ENCODE measurements around the gene SPIN1. TPM values are rescaled to one million over a fixed set of nuclear protein-coding genes. Genes with fewer than 3 reads are reported as not detected.

Gene SPIN1
- total and polyA plus RNA-seq, 7 donors: 2.5 to 17.2 (median 7.9) TPM

- DNase-seq (no peak), ATAC-seq (no peak)
- Histone ChIP-seq H3K27me3 (ENCODE audit: insufficient read depth in 3 of 3, low read length in 2 of 3) (no peaks in the 10 kb centered on the region), H3K4me3 (no peak overlapping the region), H3K36me3 (ENCODE audit: insufficient read depth in 1 of 2, low read depth in 1 of 2) (no peaks in the 10 kb centered on the region), H3K4me1 (no peaks in the 10 kb centered on the region), H3K9me3 (no peaks in the 10 kb centered on the region), H3K27ac (no peak overlapping the region)
- TF ChIP-seq CTCF (IDR thresholded peaks at IDR 0.05): no peak
- intact Hi-C loops (cut with DNase I): no loop called here
- 93 to 95% (median 94%) methylated on average over 4 of the region's 4 CpGs for WGBS, 3 donors
These were observed 23.2 kb downstream of the SPIN1 start for GRCh38 chr9:88411471-88411870.

DNA sequence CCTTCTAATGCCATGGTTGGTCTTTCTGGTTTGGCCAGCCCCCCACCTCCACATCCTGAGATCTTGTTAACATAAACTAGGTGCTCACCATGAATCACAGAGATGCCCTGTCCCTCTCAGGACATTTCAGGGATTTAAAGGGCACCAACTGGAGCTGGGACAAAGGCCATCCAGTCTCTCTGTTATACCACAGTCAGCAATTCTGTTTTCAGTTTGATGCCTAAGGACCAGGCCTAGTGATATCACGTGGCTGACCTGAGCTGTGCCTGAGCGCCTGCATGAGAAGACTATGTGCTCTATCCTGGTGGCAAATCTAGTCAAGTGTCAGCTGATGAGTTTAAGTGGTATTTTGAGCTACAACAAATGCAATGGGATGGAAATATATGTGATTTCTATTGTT is 26.1 kb downstream of the SPIN1 start:
- Histone ChIP-seq H3K27ac (no peak overlapping the region), H3K9me3 (peaks cover 6% of the 10 kb centered on the region), H3K4me1 (no peaks in the 10 kb centered on the region), H3K27me3 (ENCODE audit: insufficient read depth in 3 of 3, low read length in 2 of 3) (no peaks in the 10 kb centered on the region), H3K4me3 (no peak overlapping the region), H3K36me3 (ENCODE audit: insufficient read depth in 1 of 2, low read depth in 1 of 2) (no peaks in the 10 kb centered on the region)
- WGBS, 3 donors: 95 to 96% (median 95%) methylated on average over 2 of the region's 2 CpGs
- no peak for DNase-seq
- no peak for TF ChIP-seq CTCF (IDR thresholded peaks at IDR 0.05)
- intact Hi-C loops (cut with DNase I): no loop called here
- no peak for ATAC-seq

- DNase-seq (no peak), ATAC-seq (no peak)
- WGBS, 3 donors: 85 to 90% (median 86%) methylated on average over 4 of the region's 4 CpGs
- H3K4me1 ChIP-seq: no peaks in the 10 kb centered on the region
- no peaks in the 10 kb centered on the region for H3K27me3 ChIP-seq (ENCODE audit: insufficient read depth in 3 of 3, low read length in 2 of 3)
- peaks cover 14% of the 10 kb centered on the region for H3K9me3 ChIP-seq
- H3K36me3 ChIP-seq (ENCODE audit: insufficient read depth in 1 of 2, low read depth in 1 of 2): peaks cover 0 to 5% of the 10 kb centered on the region in 2 donors
- no peak overlapping the region for H3K4me3 ChIP-seq
- intact Hi-C loops (cut with DNase I): no loop called here
- no peak overlapping the region for H3K27ac ChIP-seq
- no peak for TF ChIP-seq CTCF (IDR thresholded peaks at IDR 0.05)
These were observed 29.8 kb downstream of the SPIN1 start for GRCh38 chr9:88418025-88418424.

- Histone ChIP-seq H3K27me3 (ENCODE audit: insufficient read depth in 3 of 3, low read length in 2 of 3) (no peaks in the 10 kb centered on the region), H3K27ac (no peak overlapping the region), H3K4me1 (no peaks in the 10 kb centered on the region), H3K4me3 (no peak overlapping the region), H3K9me3 (peaks cover 14% of the 10 kb centered on the region), H3K36me3 (ENCODE audit: insufficient read depth in 1 of 2, low read depth in 1 of 2) (peaks cover 0 to 5% of the 10 kb centered on the region in 2 donors)
- DNase-seq: no peak
- no peak for ATAC-seq
- no peak for TF ChIP-seq CTCF (IDR thresholded peaks at IDR 0.05)
- 94 to 97% (median 96%) methylated on average over 7 of the region's 7 CpGs for WGBS, 3 donors
- intact Hi-C loops (cut with DNase I): no loop called here
These were observed 30.7 kb downstream of the SPIN1 start for GRCh38 chr9:88418715-88419540.

DNA sequence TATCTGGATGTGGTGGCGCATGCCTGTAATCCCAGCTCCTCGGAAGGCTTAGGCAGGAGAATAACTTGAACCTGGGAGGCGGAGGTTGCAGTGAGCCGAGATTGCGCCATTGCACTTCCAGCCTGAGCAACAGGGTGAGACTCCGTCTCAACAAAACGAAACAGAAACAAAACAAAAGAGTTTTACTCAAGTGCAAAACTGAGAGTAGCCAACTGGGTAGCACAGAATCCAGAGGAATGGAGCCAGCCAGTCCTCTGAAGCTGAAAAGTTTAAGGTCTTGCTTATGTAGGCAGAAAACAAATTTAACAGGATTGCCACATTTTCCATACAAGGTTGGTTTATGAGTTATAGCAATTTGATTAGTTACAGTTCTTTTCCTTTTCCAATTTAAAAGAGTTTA is 32.0 kb downstream of the SPIN1 start:
- no peak overlapping the region for H3K27ac ChIP-seq
- H3K36me3 ChIP-seq (ENCODE audit: insufficient read depth in 1 of 2, low read depth in 1 of 2): peaks cover 0 to 5% of the 10 kb centered on the region in 2 donors
- intact Hi-C loops (cut with DNase I): no loop called here
- ATAC-seq: no peak
- no peaks in the 10 kb centered on the region for H3K4me1 ChIP-seq
- no peak overlapping the region for H3K4me3 ChIP-seq
- no peak for TF ChIP-seq CTCF (IDR thresholded peaks at IDR 0.05)
- 92 to 97% (median 93%) methylated on average over 7 of the region's 7 CpGs for WGBS, 3 donors
- DNase-seq: no peak
- H3K27me3 ChIP-seq (ENCODE audit: insufficient read depth in 3 of 3, low read length in 2 of 3): no peaks in the 10 kb centered on the region
- peaks cover 14% of the 10 kb centered on the region for H3K9me3 ChIP-seq

Data from psoas muscle (tissue), 8 donors.